Esophagus squamous epithelium (tissue), 5 donors: ENCODE measurements around the gene SLC26A2. TPM values are rescaled to one million over a fixed set of nuclear protein-coding genes. Genes with fewer than 3 reads are reported as not detected.
"Not testable (repeated sequence)": the region's sequence is repeated elsewhere in the genome, so short reads cannot be mapped to it uniquely, and the experiment has no call there.

Experiments used
- DNase-seq: peaks from one replicate; lab custom pipeline; 2025; lab: John Stamatoyannopoulos, UW
- H3K27ac ChIP-seq, 4 donors: fragments of 200-600 bp; sonication (generic); one replicate each; pipeline ENCODE4 v1.5.1; 2016 to 2019; ENCODE audit warnings: mild to moderate bottlenecking in 1 of 4
- H3K27me3 ChIP-seq, 4 donors: fragments of 200-600 bp; sonication (generic); 1 replicate in 3 of 4; 2 replicates in 1 of 4; pipeline versions ENCODE4 v1.5.1 to v1.6.0; 2017 to 2021; ENCODE audit warnings: antibody characterized with exemption in 1 of 4
- H3K36me3 ChIP-seq, 3 donors: fragments of 200-600 bp; sonication (generic); one replicate each; pipeline ENCODE4 v1.5.1; 2016 to 2019
- H3K4me1 ChIP-seq, 3 donors: fragments of 200-600 bp; sonication (generic); one replicate each; pipeline ENCODE4 v1.5.1; 2017 to 2019
- H3K4me3 ChIP-seq, 4 donors: fragments of 200-600 bp; sonication (generic); 1 replicate in 3 of 4; 2 replicates in 1 of 4; pipeline ENCODE4 v1.5.1; 2016 to 2019; ENCODE audit warnings: mild to moderate bottlenecking in 2 of 4, moderate library complexity in 1 of 4
- H3K9me3 ChIP-seq, 3 donors: fragments of 200-600 bp; sonication (generic); one replicate each; pipeline ENCODE4 v1.5.1; 2016 to 2019
- CTCF ChIP-seq, 6 experiments: fragments of 450-650 bp in 4 of 6; fragments of 200-600 bp in 2 of 6; sonication (generic) in 2 of 6; IDR thresholded peaks; one replicate each; pipeline ENCODE4 v1.5.1; 2016 to 2019; ENCODE audit warnings: antibody characterized with exemption in 6 of 6, mild to moderate bottlenecking in 4 of 6, moderate library complexity in 4 of 6
- POLR2A ChIP-seq, 4 donors: fragments of 450-650 bp; IDR thresholded peaks; one replicate each; pipeline ENCODE4 v1.6.1; 2017; ENCODE audit warnings: antibody characterized with exemption in 4 of 4, mild to moderate bottlenecking in 4 of 4, moderate library complexity in 3 of 4
- WGBS, 2 donors: methylation state at CpG; one replicate each; pipeline ENCODE4 v1.1.5; 2018; 5-methylcytosine and 5-hydroxymethylcytosine counted together
- intact Hi-C: fragments of 100-400 bp; cut with DNase I; formaldehyde crosslinking; loops from one replicate; pipeline ENCODE4 v1.15.0; 2022
- total RNA-seq, 4 donors: library from RNA; depleted of rRNA; stranded (reverse); fragments of >200 nt; gene quantifications; one replicate each; pipeline ENCODE4 v1.1.0, GENCODE V29; 2016
- donor health status: DM: yes; HTN: yes; CAD: no.

The SLC26A2 gene
- total RNA-seq, 4 donors from 2014 or later = 6.3 to 46.3 (median 29.6) TPM

GRCh38 chr5:149940941-149941644, 19.5 kb upstream of the SLC26A2 start:
- 79 to 85% methylated on average over 5 of the region's 5 CpGs for WGBS, 2 donors
- DNase-seq = no peak
- no peak for TF ChIP-seq CTCF (IDR thresholded peaks at IDR 0.05)
- Histone ChIP-seq H3K4me1 (peaks cover 18 to 100% (median 37%) of the 10 kb centered on the region in 3 donors), H3K9me3 (no peaks in the 10 kb centered on the region), H3K27ac (peak overlapping the region in 2 of 4 donors; percentile 80 to 86), H3K27me3 (no peaks in the 10 kb centered on the region), H3K4me3 (no peak overlapping the region), H3K36me3 (no peaks in the 10 kb centered on the region)
- intact Hi-C loops = no loop called here

DNA sequence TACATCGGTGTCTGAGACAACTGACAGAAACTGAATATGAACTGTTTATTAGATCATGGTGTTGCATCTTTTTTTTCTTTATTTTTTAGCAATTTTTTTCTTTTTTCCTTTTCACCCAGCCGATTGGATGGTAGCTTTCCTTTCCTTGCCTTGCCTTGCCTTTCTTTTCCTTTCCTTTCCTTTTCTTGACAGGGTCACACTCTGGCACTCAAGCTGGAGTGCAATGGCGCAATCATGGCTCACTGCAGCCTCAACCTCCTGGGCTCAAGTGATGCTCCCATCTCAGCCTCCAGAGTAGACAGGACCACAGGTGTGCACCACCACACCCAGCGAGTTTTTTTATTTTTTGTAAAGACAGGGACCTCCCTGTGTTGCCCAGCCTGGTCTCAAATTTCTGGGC, 18.8 kb upstream of the SLC26A2 start:
- Histone ChIP-seq H3K4me1 (peaks cover 18 to 98% (median 37%) of the 10 kb centered on the region in 3 donors), H3K27ac (peak overlapping the region in 1 of 4 donors; percentile 38), H3K4me3 (no peak overlapping the region), H3K36me3 (no peaks in the 10 kb centered on the region), H3K27me3 (no peaks in the 10 kb centered on the region), H3K9me3 (no peaks in the 10 kb centered on the region)
- DNase-seq = no peak
- intact Hi-C loops = no loop called here
- no peak for TF ChIP-seq POLR2A (IDR thresholded peaks at IDR 0.05)
- TF ChIP-seq CTCF (IDR thresholded peaks at IDR 0.05) = no peak
- WGBS, 2 donors = 79 to 94% methylated on average over 4 of the region's 4 CpGs

GRCh38 chr5:149942199-149942598, 18.4 kb upstream of the SLC26A2 start:
- no peaks in the 10 kb centered on the region for H3K9me3 ChIP-seq
- H3K36me3 ChIP-seq = no peaks in the 10 kb centered on the region
- intact Hi-C loops = no loop called here
- H3K4me3 ChIP-seq = no peak overlapping the region
- no peak for DNase-seq
- H3K27me3 ChIP-seq = no peaks in the 10 kb centered on the region
- peaks cover 18 to 94% (median 37%) of the 10 kb centered on the region in 3 donors for H3K4me1 ChIP-seq
- H3K27ac ChIP-seq = peak overlapping the region; percentile 5 to 57 (median 39)
- 94 to 100% methylated on average over 2 of the region's 2 CpGs for WGBS, 2 donors
- TF ChIP-seq POLR2A (IDR thresholded peaks at IDR 0.05) (no peak), CTCF (IDR thresholded peaks at IDR 0.05) (peak in 2 of 6 experiments; percentile 9 to 12)

GRCh38 chr5:149942741-149943169, 17.8 kb upstream of the SLC26A2 start:
- H3K27me3 ChIP-seq, intact Hi-C loops, H3K9me3 ChIP-seq, H3K36me3 ChIP-seq, DNase-seq, H3K4me3 ChIP-seq: not testable (repeated sequence)
- peaks cover 18 to 89% (median 36%) of the 10 kb centered on the region in 3 donors for H3K4me1 ChIP-seq
- peak overlapping the region; percentile 5 to 57 (median 39) for H3K27ac ChIP-seq
- 56 to 66% methylated on average over 2 to 3 of the region's 4 CpGs for WGBS, 2 donors

DNA sequence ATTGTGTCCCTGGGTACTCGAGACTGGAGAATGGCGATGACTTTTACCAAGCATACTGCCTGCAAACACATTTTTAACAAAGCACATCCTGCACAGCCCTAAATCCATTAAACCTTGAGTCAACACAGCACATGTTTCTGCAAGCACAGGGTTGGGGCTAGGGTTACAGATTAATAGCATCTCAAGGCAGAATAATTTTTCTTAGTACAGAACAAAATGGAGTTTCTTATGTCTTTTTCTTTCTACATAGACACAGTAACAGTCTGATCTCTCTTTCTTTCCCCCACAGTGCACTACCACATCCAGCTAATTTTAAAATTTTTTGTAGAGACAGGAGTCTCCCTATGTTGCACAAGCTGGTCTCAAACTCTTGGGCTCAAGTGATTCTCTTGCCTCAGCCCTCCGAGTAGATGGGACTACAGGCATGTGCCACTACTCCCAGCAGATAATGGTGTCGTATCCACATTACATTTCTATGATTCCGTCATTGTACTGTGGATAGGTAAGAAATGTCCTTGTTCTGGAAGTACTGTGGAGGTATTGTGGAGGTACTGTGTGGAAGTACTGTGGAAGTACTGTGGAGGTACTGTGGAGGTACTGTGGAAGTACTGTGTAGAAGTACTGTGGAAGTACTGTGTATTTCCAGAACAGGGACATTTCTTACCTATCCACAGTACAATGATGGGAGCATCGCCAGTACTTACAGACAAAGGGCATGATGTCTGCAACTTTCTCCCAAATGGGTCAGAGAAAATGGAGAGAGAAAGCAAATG, 17.2 kb upstream of the SLC26A2 start:
- Histone ChIP-seq H3K4me1 (peaks cover 18 to 86% (median 33%) of the 10 kb centered on the region in 3 donors), H3K27ac (peak overlapping the region in 2 of 4 donors; percentile 38 to 57)
- H3K4me3 ChIP-seq, H3K36me3 ChIP-seq, H3K9me3 ChIP-seq, intact Hi-C loops, DNase-seq, H3K27me3 ChIP-seq: not testable (repeated sequence)
- 69 to 82% methylated on average over 4 to 6 of the region's 6 CpGs for WGBS, 2 donors

DNA sequence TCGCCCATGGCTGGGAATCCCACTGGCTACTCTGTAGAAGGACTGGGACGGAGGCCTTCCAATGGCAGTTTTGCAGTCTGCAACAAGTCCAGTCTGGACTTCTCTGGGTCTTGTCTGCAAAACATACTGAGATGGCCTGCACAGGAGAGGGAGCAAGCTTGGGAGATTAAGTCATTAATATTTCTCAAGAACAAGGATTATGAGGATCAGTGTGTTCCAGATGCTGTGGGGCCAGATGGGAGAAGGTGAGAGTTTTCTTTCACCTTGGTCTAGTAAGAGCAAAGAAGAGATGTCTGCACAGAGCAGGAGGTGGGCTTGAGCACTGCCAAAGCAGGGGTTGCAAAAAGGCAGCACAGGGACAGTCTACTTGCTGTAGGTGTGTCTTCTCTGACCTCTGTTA, 15.9 kb upstream of the SLC26A2 start, which contains the start of gene PDE6A:
TSS of gene PDE6A (minus strand) at position 128 of the 400 bp plus-strand sequence. CDS start at position 8, 120 bp downstream.
- Histone ChIP-seq H3K27me3 (no peaks in the 10 kb centered on the region), H3K4me3 (no peak within 1 kb of the TSS), H3K36me3 (no peaks in the 10 kb centered on the region), H3K27ac (peak within 1 kb of the TSS in 2 of 4 donors; percentile 28 to 55), H3K4me1 (peaks cover 10 to 86% (median 29%) of the 10 kb centered on the region in 3 donors), H3K9me3 (no peaks in the 10 kb centered on the region)
- no peak for TF ChIP-seq POLR2A (IDR thresholded peaks at IDR 0.05)
- TF ChIP-seq CTCF (IDR thresholded peaks at IDR 0.05) = no peak
- 57% methylated on average over 1 of the region's 2 CpGs; no CpG with 5 or more reads in 1 of the 2 donors for WGBS, 2 donors
- DNase-seq = no peak
- intact Hi-C loops = no loop called here
